DND-41 (cell line): ENCODE measurements around the gene CHCHD3.

ENCODE experiments used
- EZH2 ChIP-seq: IDR thresholded peaks from 3 replicates; pipeline ENCODE4 v1.6.1; 2012; ENCODE audit warnings: borderline replicate concordance, low read depth, mild to moderate bottlenecking, moderate library complexity, low read length, inconsistent platforms; ENCODE audit not compliant: severe bottlenecking
- TF ChIP-seq, protein P1 (sequence below): IDR thresholded peaks from 2 replicates; pipeline ENCODE4 v1.5.1; 2012; ENCODE audit warnings: borderline replicate concordance, low read length, moderate library complexity, mild to moderate bottlenecking; ENCODE audit not compliant: poor library complexity, severe bottlenecking; ENCODE audit errors: extremely low read depth

DNA sequence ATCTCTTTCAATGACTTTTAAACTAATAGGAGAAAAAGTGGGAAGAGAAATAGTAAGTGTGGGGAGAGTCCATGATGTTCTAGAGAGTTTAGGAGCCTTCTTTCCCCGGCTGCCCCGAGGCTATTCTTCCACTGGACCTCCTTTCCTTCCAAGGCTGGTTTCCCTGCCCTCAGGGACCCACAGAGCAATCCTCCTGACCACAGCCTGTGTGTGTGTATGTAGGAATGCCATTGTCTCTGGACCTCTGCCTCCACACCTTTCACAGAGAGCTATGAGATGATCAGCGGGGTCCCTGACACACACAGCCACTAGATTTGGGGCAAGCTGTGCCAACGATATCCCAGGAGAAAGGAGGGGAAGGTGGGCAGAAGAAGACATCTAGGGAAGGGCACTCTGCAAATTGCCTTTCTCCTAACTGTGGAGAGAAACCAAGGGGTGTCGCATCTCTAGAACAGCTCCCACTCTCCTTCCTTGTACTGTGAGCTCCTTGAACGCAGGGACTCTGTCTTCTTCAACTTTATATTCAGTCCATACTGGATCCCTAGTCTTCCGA, 13.3 kb upstream of the CHCHD3 start:
- TF ChIP-seq, protein P1, sequence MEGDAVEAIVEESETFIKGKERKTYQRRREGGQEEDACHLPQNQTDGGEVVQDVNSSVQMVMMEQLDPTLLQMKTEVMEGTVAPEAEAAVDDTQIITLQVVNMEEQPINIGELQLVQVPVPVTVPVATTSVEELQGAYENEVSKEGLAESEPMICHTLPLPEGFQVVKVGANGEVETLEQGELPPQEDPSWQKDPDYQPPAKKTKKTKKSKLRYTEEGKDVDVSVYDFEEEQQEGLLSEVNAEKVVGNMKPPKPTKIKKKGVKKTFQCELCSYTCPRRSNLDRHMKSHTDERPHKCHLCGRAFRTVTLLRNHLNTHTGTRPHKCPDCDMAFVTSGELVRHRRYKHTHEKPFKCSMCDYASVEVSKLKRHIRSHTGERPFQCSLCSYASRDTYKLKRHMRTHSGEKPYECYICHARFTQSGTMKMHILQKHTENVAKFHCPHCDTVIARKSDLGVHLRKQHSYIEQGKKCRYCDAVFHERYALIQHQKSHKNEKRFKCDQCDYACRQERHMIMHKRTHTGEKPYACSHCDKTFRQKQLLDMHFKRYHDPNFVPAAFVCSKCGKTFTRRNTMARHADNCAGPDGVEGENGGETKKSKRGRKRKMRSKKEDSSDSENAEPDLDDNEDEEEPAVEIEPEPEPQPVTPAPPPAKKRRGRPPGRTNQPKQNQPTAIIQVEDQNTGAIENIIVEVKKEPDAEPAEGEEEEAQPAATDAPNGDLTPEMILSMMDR: no peak
- no peak for TF ChIP-seq EZH2
